Cardiac muscle cell (in vitro differentiated cells and primary cell): ENCODE data around the gene SAP30BP. TPM values are rescaled to one million over a fixed set of nuclear protein-coding genes. Genes with fewer than 3 reads are reported as not detected.
A peak's percentile ranks its signal among the peaks of the same experiment; 100 is the strongest.

Experiments
- DNase-seq, 2 donors: peaks; one replicate each; pipeline versions ENCODE4 v3.0.0 to v3.0.0-alpha.2; 2010 to 2017; ENCODE audit warnings: low read depth in 1 of 2, low spot score in 1 of 2
- H3K27ac ChIP-seq: fragments of 200-600 bp; sonication (generic); 2 replicates; pipeline ENCODE4 v1.5.1; 2016
- H3K27me3 ChIP-seq: fragments of 200-600 bp; sonication (generic); 2 replicates; pipeline ENCODE4 v1.6.0; 2016; ENCODE audit warnings: control low read depth
- H3K36me3 ChIP-seq: fragments of 200-600 bp; sonication (generic); 2 replicates; pipeline ENCODE4 v1.5.1; 2016; ENCODE audit warnings: control low read depth
- H3K4me1 ChIP-seq: fragments of 200-600 bp; sonication (generic); 2 replicates; pipeline ENCODE4 v1.8.1; 2017; ENCODE audit warnings: low read depth, mild to moderate bottlenecking, mixed run types
- H3K4me3 ChIP-seq: fragments of 200-600 bp; sonication (generic); 2 replicates; pipeline ENCODE4 v1.5.1; 2016; ENCODE audit warnings: mild to moderate bottlenecking
- H3K9me3 ChIP-seq: fragments of 200-600 bp; sonication (generic); 2 replicates; pipeline ENCODE4 v1.5.1; 2017; ENCODE audit warnings: low read depth, mild to moderate bottlenecking, control low read depth
- polyA plus RNA-seq: library from polyadenylated mRNA; unstranded; fragments of >200 nt; fragmentation: Nextera tagmentation; extraction: Ambion mirVana; gene quantifications from 2 replicates; pipeline ENCODE4 v1.2.1, GENCODE V29; 2016
- total RNA-seq: library from RNA; depleted of rRNA; stranded (reverse); fragments of >200 nt; gene quantifications from 2 replicates; pipeline ENCODE4 v1.2.3, GENCODE V29; 2016
- TF ChIP-seq, protein P1 (sequence below): IDR thresholded peaks from 2 replicates; pipeline ENCODE4 v1.5.1; 2012; ENCODE audit warnings: low read depth, mild to moderate bottlenecking, low read length

Gene SAP30BP
- total and polyA plus RNA-seq, 2 experiments from 2014 or later, result 50.8 to 106 TPM

DNA sequence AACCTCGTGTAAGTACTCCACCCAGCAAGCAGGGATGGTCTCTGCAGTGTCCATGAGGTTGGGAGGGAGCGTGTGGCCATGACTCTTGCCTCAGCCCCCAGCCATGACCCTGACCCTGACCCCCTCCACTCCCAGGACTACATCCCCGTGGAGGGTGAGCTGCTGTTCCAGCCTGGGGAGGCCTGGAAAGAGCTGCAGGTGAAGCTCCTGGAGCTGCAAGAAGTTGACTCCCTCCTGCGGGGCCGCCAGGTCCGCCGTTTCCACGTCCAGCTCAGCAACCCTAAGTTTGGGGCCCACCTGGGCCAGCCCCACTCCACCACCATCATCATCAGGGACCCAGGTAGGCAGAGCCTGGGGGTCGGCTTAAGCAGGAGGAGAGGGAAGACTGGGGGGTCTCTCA, 81.6 kb downstream of the SAP30BP start:
- no peaks in the 10 kb centered on the region for H3K9me3 ChIP-seq
- no peaks in the 10 kb centered on the region for H3K36me3 ChIP-seq
- TF ChIP-seq, protein P1, sequence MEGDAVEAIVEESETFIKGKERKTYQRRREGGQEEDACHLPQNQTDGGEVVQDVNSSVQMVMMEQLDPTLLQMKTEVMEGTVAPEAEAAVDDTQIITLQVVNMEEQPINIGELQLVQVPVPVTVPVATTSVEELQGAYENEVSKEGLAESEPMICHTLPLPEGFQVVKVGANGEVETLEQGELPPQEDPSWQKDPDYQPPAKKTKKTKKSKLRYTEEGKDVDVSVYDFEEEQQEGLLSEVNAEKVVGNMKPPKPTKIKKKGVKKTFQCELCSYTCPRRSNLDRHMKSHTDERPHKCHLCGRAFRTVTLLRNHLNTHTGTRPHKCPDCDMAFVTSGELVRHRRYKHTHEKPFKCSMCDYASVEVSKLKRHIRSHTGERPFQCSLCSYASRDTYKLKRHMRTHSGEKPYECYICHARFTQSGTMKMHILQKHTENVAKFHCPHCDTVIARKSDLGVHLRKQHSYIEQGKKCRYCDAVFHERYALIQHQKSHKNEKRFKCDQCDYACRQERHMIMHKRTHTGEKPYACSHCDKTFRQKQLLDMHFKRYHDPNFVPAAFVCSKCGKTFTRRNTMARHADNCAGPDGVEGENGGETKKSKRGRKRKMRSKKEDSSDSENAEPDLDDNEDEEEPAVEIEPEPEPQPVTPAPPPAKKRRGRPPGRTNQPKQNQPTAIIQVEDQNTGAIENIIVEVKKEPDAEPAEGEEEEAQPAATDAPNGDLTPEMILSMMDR, result no peak
- H3K4me3 ChIP-seq, result no peak overlapping the region
- no peaks in the 10 kb centered on the region for H3K4me1 ChIP-seq
- no peaks in the 10 kb centered on the region for H3K27me3 ChIP-seq
- H3K27ac ChIP-seq, result no peak overlapping the region
- no peak for DNase-seq

DNA sequence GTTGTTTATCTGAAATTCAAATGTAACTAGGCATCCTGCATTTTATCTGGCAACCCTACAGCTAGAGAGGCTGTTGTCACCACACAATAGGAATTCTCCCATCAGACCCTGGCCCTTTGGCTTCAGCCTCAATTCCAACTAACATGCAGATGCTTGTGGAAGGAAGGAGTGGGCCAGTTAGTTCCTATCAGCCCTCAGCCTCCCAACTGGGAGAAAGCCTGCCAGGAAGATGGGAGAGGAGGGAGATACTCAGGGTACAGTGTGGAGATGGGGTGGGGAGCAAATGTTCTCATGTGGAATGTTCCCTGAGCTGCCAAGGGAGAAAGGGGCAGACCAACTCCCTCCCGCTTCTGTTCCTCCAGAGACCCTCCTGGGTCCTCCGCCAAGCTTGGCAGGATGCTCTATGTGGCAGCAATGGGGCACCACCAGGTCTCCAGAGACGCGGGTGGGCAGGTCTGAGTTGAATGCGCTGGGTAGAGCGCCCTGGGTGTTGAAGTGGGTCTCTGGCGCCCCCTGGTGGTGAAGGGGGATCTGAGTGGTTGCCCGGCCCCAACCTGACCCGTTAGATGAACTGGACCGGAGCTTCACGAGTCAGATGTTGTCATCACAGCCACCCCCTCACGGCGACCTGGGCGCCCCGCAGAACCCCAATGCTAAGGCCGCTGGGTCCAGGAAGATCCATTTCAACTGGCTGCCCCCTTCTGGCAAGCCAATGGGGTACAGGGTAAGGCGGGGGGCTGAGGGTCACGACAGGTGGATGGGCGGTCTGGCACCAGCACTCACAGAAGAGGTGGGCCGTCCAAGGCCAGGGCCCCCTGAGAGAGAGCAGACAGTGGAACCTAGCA, 82.6 kb downstream of the SAP30BP start:
- Histone ChIP-seq H3K27me3 (no peaks in the 10 kb centered on the region), H3K9me3 (no peaks in the 10 kb centered on the region), H3K36me3 (no peaks in the 10 kb centered on the region), H3K4me3 (no peak overlapping the region), H3K27ac (no peak overlapping the region), H3K4me1 (no peaks in the 10 kb centered on the region)
- TF ChIP-seq, protein P1, result peak; percentile 83
- DNase-seq, result peak; percentile 80 to 88

DNA sequence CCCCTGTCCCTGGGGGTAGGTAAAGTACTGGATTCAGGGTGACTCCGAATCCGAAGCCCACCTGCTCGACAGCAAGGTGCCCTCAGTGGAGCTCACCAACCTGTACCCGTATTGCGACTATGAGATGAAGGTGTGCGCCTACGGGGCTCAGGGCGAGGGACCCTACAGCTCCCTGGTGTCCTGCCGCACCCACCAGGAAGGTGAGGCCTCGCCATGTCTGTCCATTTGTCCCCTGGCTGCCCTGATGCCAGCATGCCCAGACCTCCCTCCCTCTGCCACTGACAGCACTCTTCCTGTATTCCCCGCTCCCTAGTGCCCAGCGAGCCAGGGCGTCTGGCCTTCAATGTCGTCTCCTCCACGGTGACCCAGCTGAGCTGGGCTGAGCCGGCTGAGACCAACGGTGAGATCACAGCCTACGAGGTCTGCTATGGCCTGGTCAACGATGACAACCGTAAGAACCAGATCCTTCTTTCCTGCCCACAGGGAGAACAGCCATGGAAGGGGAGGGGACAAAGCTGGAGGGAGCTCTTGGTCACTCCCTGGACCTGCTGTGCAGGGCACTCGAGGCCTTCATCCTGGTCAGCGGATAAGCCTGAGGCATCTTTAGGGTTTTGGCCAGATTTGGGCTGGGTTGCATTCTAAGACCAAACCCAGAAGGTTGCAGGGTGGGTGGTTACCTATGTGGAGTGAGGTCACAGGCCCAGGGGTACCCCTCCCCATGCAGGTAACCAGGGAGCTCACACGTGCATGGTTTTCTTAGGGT, 83.7 kb downstream of the SAP30BP start:
- Histone ChIP-seq H3K9me3 (no peaks in the 10 kb centered on the region), H3K27ac (no peak overlapping the region), H3K4me1 (no peaks in the 10 kb centered on the region), H3K4me3 (no peak overlapping the region), H3K36me3 (no peaks in the 10 kb centered on the region), H3K27me3 (no peaks in the 10 kb centered on the region)
- no peak for DNase-seq
- TF ChIP-seq, protein P1, result no peak

DNA sequence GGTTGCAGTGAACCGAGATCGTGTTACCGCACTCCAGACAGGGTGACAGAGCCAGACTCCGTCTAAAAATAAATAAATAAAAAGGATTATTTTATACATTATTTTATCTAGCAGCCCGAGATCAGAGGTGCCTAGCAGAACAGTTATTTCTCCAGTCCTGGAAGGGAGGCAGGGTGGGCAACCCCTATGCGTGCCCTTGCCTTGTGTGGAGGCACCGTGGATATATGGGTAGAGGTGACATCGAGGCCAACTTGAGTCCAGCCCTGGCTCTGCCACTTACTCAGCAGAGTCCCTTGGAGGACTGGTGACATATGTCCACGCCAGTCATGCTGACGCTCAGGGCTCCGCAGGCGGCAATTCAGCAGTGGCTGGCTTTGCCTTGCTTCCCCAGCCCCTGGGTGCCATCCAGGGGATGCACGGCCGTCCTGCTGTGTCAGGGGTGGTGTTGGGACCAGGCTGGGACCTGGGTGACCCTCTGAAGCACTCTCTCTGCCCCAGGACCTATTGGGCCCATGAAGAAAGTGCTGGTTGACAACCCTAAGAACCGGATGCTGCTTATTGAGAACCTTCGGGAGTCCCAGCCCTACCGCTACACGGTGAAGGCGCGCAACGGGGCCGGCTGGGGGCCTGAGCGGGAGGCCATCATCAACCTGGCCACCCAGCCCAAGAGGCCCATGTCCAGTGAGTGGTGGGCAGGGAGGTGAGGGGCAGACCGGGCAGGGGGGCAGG, 84.7 kb downstream of the SAP30BP start:
- no peak overlapping the region for H3K27ac ChIP-seq
- no peaks in the 10 kb centered on the region for H3K27me3 ChIP-seq
- H3K4me3 ChIP-seq, result no peak overlapping the region
- H3K9me3 ChIP-seq, result no peaks in the 10 kb centered on the region
- no peaks in the 10 kb centered on the region for H3K4me1 ChIP-seq
- TF ChIP-seq, protein P1, result no peak
- DNase-seq, result no peak
- no peaks in the 10 kb centered on the region for H3K36me3 ChIP-seq

GRCh38 chr17:75752405-75752709, 85.2 kb downstream of the SAP30BP start:
- TF ChIP-seq, protein P1, result no peak
- H3K4me3 ChIP-seq, result no peak overlapping the region
- no peaks in the 10 kb centered on the region for H3K36me3 ChIP-seq
- H3K27me3 ChIP-seq, result no peaks in the 10 kb centered on the region
- no peaks in the 10 kb centered on the region for H3K9me3 ChIP-seq
- H3K27ac ChIP-seq, result no peak overlapping the region
- no peaks in the 10 kb centered on the region for H3K4me1 ChIP-seq
- no peak for DNase-seq
